SKM-1 (cell line): Measurements from ENCODE around the gene ANO1.

Experiments
- DNase-seq: peaks from one replicate; lab custom pipeline; 2025; ENCODE audit not compliant: unreplicated experiment; lab: John Stamatoyannopoulos, UW

The ANO1 gene

DNA sequence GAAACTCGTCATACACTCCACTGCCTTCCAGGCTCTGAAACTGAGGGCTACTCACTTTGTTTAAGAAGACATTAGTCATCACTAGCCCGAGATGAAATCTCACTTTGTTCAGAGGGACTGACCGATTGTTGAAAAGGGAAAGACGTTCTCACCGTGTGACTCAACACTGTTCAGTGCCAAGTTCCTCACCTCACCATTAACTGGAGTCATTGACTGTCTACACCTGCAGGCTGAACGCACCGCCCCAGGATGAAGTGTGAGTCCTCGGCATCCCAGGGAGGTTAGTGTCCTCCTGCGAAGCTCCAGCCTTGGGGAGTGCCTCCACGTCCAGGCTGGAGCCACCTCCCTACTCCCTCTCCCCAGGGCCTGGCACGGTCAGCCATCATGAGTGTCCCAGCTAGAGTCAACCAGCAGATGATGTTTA is 155.4 kb downstream of the ANO1 start:
- DNase-seq, result no peak

DNA sequence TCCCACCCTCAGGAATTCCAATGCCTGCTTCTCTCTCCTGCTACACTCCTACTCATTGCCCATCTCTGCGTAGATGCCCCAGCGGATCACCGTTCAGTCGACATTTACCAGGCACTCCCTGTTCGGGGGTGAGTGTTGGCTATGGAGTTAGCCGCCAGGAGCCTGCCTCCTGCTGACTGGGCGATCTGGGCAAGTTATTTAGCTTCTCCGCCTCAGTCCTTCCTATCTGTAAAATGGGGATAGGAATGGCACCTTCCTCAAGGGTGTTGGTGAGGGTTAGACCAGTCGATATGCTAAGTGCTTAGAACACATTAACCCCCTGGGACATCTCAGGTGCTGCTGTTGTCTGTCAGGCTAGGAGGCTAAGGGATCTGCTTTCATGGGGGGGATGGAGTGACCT is 155.8 kb downstream of the ANO1 start:
- no peak for DNase-seq
